Ectodermal cell (in vitro differentiated cells): ENCODE measurements around the gene CHIC1.
"Not testable (repeated sequence)": the region's sequence is repeated elsewhere in the genome, so short reads cannot be mapped to it uniquely, and the experiment has no call there.

Experiments used
- H3K27ac ChIP-seq: 2 replicates; pipeline ENCODE4 v1.7.0; 2013; ENCODE audit warnings: mild to moderate bottlenecking, low read depth, low read length; ENCODE audit not compliant: insufficient read depth, poor library complexity, severe bottlenecking
- H3K27me3 ChIP-seq: 2 replicates; pipeline ENCODE4 v1.7.0; 2013; ENCODE audit warnings: mild to moderate bottlenecking, low read length; ENCODE audit not compliant: insufficient read depth, control insufficient read depth, poor library complexity, severe bottlenecking
- H3K36me3 ChIP-seq: one replicate; pipeline ENCODE4 v1.7.0; 2013; ENCODE audit warnings: low read length; ENCODE audit not compliant: control insufficient read depth, insufficient read depth
- H3K4me1 ChIP-seq: one replicate; pipeline ENCODE4 v1.7.0; 2013; ENCODE audit warnings: low read length; ENCODE audit not compliant: control insufficient read depth, insufficient read depth
- H3K4me3 ChIP-seq: 2 replicates; pipeline ENCODE4 v1.7.0; 2013; ENCODE audit warnings: low read depth, low read length, control low read depth; ENCODE audit not compliant: insufficient read depth
- H3K9me3 ChIP-seq: 2 replicates; pipeline ENCODE4 v1.7.0; 2013; ENCODE audit warnings: mild to moderate bottlenecking, low read length, moderate library complexity; ENCODE audit not compliant: control insufficient read depth
- WGBS, 2 experiments: methylation state at CpG; one replicate each; pipeline ENCODE4 v1.1.7; 2013; ENCODE audit warnings: missing lambda C conversion rate in 2 of 2; 5-methylcytosine and 5-hydroxymethylcytosine counted together

Gene CHIC1

DNA sequence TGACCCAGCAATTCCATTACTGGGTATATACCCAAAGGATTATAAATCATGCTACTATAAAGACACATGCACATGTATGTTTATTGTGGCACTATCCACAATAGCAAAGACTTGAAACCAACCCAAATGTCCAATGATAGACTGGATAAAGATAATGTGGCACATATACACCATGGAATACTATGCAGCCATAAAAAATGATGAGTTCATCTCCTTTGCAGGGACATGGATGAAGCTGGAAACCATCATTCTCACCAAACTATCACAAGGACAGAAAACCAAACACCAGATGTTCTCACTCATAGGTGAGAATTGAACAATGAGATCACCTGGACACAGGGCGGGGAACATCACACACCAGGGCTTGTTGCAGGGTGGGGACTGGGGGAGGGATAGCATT is 144.0 kb downstream of the CHIC1 start:
- not testable (repeated sequence) for H3K27ac ChIP-seq, H3K9me3 ChIP-seq, H3K27me3 ChIP-seq, H3K4me1 ChIP-seq, H3K4me3 ChIP-seq, H3K36me3 ChIP-seq
- WGBS, 2 experiments, result 83 to 100% methylated on average over 1 of the region's 1 CpG

DNA sequence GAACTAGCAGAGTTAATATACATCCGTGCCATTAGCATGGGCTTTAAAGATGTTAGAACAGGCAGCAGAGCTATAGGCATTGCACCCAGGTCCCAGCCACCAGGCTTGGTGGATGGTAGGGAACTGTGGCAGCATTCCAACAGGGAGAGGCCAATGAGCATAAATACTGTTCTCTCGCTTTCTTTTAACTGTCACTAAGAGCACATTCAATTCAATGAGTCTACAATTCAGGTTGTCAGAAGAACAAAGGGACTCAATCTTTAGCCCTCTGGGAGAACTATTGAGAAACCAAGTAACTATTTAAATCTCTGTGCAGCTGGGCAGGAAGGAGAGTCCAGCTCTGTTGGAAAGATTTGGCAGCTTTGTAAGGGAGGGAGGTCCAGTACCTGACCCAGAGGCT is 165.6 kb downstream of the CHIC1 start:
- H3K27me3 ChIP-seq, result no peaks in the 10 kb centered on the region
- H3K36me3 ChIP-seq, result no peaks in the 10 kb centered on the region
- H3K4me3 ChIP-seq, result no peak overlapping the region
- peak overlapping the region; percentile 8 for H3K27ac ChIP-seq
- no peaks in the 10 kb centered on the region for H3K4me1 ChIP-seq
- H3K9me3 ChIP-seq, result no peaks in the 10 kb centered on the region
- WGBS, 2 experiments, result 15 to 27% methylated on average over 2 of the region's 2 CpGs
